Parathyroid adenoma (tissue), 2 donors: ENCODE results near the gene TTC4.

Source experiments
- H2AFZ ChIP-seq: fragments of 300-600 bp; sonication (generic); one replicate; pipeline ENCODE4 v1.7.0; 2017; ENCODE audit warnings: antibody characterized with exemption, mild to moderate bottlenecking
- H3K27ac ChIP-seq: fragments of 300-600 bp; sonication (generic); one replicate; pipeline ENCODE4 v1.7.0; 2017
- H3K27me3 ChIP-seq: fragments of 300-600 bp; sonication (generic); one replicate; pipeline ENCODE4 v1.7.0; 2017; ENCODE audit warnings: low read length; ENCODE audit not compliant: control insufficient read depth, insufficient read depth
- H3K36me3 ChIP-seq: fragments of 300-600 bp; sonication (generic); one replicate; pipeline ENCODE4 v1.7.0; 2017; ENCODE audit warnings: low read length; ENCODE audit not compliant: control insufficient read depth, insufficient read depth
- H3K4me1 ChIP-seq: fragments of 300-600 bp; sonication (generic); one replicate; pipeline ENCODE4 v1.7.0; 2017; ENCODE audit warnings: control low read depth
- H3K4me2 ChIP-seq: fragments of 300-600 bp; sonication (generic); one replicate; pipeline ENCODE4 v1.7.0; 2017; ENCODE audit warnings: low read length
- H3K4me3 ChIP-seq: fragments of 300-600 bp; sonication (generic); one replicate; pipeline ENCODE4 v1.7.0; 2017; ENCODE audit warnings: low read depth, low read length
- H3K79me2 ChIP-seq: fragments of 300-600 bp; sonication (generic); one replicate; pipeline ENCODE4 v1.7.0; 2017; ENCODE audit warnings: control low read depth
- H3K9ac ChIP-seq: fragments of 300-600 bp; sonication (generic); one replicate; pipeline ENCODE4 v1.7.0; 2017; ENCODE audit warnings: mild to moderate bottlenecking
- H3K9me3 ChIP-seq: fragments of 300-600 bp; sonication (generic); one replicate; pipeline ENCODE4 v1.7.0; 2017; ENCODE audit warnings: low read length; ENCODE audit not compliant: control insufficient read depth
- TF ChIP-seq, protein P1 (sequence below): fragments of 300-600 bp; sonication (generic); IDR thresholded peaks from one replicate; pipeline ENCODE4 v1.7.0; 2017; ENCODE audit warnings: antibody characterized with exemption, mild to moderate bottlenecking
- donor health status: primary hyperparathyroidism.

TTC4 gene

DNA sequence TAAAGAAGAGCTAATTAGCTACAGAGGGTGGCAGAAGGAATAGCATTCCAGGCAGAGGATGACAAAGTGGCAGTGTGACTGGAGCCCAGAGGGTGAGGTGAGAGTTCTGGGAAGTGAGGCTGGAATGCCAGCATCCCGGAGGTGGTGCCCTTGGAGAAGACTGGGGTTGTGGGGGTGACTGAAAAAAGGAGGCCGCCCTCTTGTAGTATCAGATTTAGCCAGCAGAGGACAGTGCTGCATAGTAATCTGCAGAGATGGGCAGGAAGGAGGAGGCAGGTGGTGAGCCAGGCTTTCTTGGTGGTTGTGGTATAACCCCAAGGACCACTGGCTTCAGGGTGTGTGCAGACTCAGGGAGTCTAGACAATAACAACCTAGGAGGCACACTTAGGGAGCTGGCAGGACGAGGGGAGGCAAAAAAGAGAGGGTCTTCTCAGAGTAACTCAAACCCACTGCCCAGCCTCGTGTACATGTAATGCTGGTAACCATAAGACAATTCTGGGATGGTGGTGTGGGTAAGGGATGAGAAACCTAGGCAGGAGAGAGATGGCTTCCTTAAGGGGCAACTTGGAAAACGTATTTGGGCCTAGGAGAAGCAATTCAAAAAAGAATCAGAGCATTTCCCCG, 43.6 kb upstream of the TTC4 start:
- Histone ChIP-seq H3K27ac (no peak overlapping the region), H3K9me3 (no peaks in the 10 kb centered on the region), H3K36me3 (no peaks in the 10 kb centered on the region), H3K9ac (no peak overlapping the region), H3K27me3 (no peaks in the 10 kb centered on the region), H3K79me2 (no peaks in the 10 kb centered on the region), H3K4me2 (no peak overlapping the region), H3K4me1 (no peaks in the 10 kb centered on the region), H2AFZ (no peak overlapping the region), H3K4me3 (no peak overlapping the region)
- TF ChIP-seq, protein P1, sequence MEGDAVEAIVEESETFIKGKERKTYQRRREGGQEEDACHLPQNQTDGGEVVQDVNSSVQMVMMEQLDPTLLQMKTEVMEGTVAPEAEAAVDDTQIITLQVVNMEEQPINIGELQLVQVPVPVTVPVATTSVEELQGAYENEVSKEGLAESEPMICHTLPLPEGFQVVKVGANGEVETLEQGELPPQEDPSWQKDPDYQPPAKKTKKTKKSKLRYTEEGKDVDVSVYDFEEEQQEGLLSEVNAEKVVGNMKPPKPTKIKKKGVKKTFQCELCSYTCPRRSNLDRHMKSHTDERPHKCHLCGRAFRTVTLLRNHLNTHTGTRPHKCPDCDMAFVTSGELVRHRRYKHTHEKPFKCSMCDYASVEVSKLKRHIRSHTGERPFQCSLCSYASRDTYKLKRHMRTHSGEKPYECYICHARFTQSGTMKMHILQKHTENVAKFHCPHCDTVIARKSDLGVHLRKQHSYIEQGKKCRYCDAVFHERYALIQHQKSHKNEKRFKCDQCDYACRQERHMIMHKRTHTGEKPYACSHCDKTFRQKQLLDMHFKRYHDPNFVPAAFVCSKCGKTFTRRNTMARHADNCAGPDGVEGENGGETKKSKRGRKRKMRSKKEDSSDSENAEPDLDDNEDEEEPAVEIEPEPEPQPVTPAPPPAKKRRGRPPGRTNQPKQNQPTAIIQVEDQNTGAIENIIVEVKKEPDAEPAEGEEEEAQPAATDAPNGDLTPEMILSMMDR, result peak; percentile 51

DNA sequence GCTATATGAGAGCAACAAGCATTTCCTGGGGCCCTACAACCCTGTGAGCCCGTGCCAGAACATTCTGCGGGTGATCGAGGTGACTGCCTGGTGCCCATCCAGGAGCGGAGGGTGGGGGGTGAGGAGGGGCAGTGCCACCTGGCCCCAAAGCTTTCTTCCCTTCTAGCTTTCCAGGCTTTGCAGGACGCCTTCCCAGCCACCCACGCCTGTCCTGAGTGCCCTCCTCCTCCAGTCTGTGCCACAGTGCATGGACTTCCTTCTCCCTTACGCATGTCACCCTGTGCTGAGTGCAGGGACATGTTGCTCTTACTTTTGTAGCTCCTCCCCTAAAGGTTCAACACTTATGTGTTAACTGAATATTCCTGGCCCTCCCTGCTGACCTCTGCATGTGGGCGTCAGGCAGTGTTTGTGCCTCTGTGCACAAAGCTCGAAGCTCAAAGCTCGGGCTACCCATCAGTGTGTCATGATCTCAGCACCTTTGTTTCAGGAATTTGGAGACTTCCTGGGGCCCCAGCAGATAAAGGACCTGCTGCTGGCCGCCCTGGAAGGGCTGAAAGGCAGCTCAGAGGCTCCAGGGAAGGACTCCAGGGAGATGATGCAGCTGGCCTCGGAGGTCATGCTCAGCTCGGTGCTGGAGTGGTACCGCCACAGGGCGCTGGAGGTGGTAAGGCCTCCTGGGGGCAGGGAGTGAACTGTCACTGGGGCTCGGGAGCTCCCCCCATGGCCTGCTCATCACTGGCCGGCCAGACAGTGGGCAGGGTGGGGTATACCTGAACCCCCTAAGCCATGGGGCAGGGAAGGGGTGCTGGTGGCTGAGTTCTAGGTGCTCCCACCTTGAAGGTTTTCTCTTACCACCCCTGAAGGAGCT, 36.7 kb upstream of the TTC4 start:
- Histone ChIP-seq H3K4me3 (no peak overlapping the region), H3K4me2 (no peak overlapping the region), H3K27me3 (no peaks in the 10 kb centered on the region), H3K9ac (no peak overlapping the region), H3K27ac (no peak overlapping the region), H3K79me2 (no peaks in the 10 kb centered on the region), H3K36me3 (no peaks in the 10 kb centered on the region), H3K4me1 (no peaks in the 10 kb centered on the region), H2AFZ (no peak overlapping the region), H3K9me3 (no peaks in the 10 kb centered on the region)
- TF ChIP-seq, protein P1, result no peak

DNA sequence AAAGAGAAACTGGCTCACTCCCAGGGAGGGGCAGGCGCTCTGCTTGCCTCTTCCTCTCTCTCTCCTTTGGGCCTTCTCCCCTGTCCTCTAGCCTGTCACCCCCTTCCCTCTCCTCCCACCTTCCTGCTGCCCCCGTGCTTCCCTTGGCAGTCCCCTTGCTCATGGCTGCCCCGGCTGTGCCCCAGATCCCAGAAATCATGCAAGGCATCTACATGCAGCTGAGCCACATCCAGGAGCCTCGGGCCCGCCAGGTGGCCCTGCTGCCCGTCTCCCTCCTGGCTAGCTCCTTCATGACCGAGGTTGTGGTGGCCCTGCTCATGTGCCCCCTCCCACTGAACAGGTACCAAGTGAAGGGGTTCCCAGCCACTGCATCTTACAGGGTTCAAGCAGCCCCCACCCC, 36.0 kb upstream of the TTC4 start:
- Histone ChIP-seq H3K9me3 (no peaks in the 10 kb centered on the region), H3K79me2 (no peaks in the 10 kb centered on the region), H3K27me3 (no peaks in the 10 kb centered on the region), H3K4me3 (no peak overlapping the region), H2AFZ (no peak overlapping the region), H3K4me2 (no peak overlapping the region), H3K27ac (no peak overlapping the region), H3K9ac (no peak overlapping the region), H3K36me3 (no peaks in the 10 kb centered on the region), H3K4me1 (no peaks in the 10 kb centered on the region)
- TF ChIP-seq, protein P1, result no peak

DNA sequence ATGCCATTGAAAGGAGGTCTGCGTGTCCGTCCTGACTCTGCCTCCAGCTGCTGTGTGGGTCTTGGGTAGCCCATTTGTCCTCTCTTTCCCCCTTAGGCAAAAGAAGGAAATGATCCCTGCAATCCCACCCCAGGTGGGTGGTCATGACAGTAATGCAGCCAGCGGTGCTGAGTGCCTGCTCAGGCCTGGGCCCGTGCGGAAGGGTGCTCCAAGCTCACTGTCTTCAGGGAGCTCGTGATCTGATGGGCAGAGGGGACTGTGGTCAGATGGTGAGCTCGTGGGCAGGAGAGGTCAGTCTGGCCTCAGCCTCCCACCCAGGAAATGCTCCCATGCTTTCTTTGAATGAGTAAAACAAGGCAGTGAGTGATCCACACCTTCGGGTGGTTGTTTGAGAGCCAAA, 35.3 kb upstream of the TTC4 start:
- no peaks in the 10 kb centered on the region for H3K27me3 ChIP-seq
- no peaks in the 10 kb centered on the region for H3K36me3 ChIP-seq
- TF ChIP-seq, protein P1, result no peak
- H3K9ac ChIP-seq, result no peak overlapping the region
- no peak overlapping the region for H2AFZ ChIP-seq
- no peak overlapping the region for H3K27ac ChIP-seq
- H3K4me2 ChIP-seq, result no peak overlapping the region
- no peak overlapping the region for H3K4me3 ChIP-seq
- no peaks in the 10 kb centered on the region for H3K4me1 ChIP-seq
- H3K9me3 ChIP-seq, result no peaks in the 10 kb centered on the region
- H3K79me2 ChIP-seq, result no peaks in the 10 kb centered on the region
